ENCODE data around the gene RARRES1.
A peak's percentile ranks its signal among the peaks of the same experiment; 100 is the strongest.

The RARRES1 gene

DNA sequence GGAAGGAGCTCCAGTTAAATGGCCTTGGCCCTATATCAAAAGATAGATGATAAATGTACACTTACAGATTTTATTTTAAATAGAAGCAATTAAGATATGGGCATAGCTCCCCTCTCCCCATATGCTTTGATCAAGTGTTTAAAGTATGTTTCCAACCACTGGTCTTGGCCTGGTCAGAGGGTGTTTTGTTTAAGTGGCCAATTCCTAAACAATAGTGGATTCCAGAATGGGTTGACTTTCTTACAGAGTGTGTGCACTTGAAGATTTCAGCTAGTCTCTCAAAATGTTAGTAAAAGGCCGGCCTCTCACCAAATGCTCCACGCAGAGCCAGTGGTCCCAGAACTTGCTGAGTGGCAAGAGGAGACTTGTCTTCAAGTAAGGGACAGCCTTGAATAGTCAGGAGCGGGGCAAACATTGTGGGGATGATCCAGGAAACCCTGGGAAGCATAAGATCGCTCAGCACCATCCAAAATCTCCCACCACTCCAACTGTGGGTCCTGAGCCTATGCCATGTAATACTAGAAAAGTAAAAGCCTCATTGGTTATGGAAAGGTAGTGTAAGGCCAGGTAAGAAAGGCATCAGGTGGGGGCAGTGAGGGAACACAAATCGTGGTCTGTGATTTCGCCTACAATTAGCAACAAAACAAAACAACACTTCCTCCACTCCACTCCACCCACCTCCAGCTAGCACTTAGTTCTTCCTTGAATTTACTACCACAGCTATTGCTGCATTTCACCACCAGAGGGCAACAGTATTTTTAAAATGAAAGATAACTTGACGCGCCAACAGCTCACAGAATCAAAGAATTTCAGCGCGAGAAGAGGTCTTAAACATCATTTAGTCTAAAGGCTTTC lies 4.8 kb downstream of the RARRES1 start:
- H3K14ac ChIP-seq (ENCODE audit: low read length), result no peak overlapping the region
- no peak overlapping the region for H2AK5ac ChIP-seq (ENCODE audit: low read length)
- H2BK120ac ChIP-seq (ENCODE audit: insufficient read depth, low read length, poor library complexity), result no peak overlapping the region
- no CpG with 5 or more reads among the region's 10 CpGs for WGBS (ENCODE audit: extremely low coverage, insufficient coverage, insufficient read length)
- no peak overlapping the region for H3K9ac ChIP-seq (ENCODE audit: low read length)
- H3K18ac ChIP-seq (ENCODE audit: low read length), result no peak overlapping the region
- no peak overlapping the region for H3K4me2 ChIP-seq (ENCODE audit: low read length)
- H3K36me3 ChIP-seq (ENCODE audit: control insufficient read depth in 1 of 2, insufficient read depth in 2 of 2, low read length in 2 of 2), result no peaks in the 10 kb centered on the region
- no peaks in the 10 kb centered on the region for H3K79me2 ChIP-seq (ENCODE audit: control insufficient read depth, insufficient read depth, low read length, poor library complexity)
- no peak overlapping the region for H4K12ac ChIP-seq (ENCODE audit: low read depth, low read length)
- no peak overlapping the region for H2BK12ac ChIP-seq (ENCODE audit: low read length)
- H3K4me3 ChIP-seq (ENCODE audit: low read depth, low read length), result no peak overlapping the region
- peak; percentile 52 to 88 for DNase-seq
- no peak overlapping the region for H4K8ac ChIP-seq (ENCODE audit: low read depth, low read length)
- H3K9me3 ChIP-seq (ENCODE audit: insufficient read depth, low read depth, low read length), result no peaks in the 10 kb centered on the region
- H3K4ac ChIP-seq (ENCODE audit: low read depth, low read length), result no peak overlapping the region
- H4K91ac ChIP-seq (ENCODE audit: low read depth, low read length), result no peak overlapping the region
- no peak overlapping the region for H3K27ac ChIP-seq (ENCODE audit: low read depth, low read length)
- peaks cover 4 to 6% of the 10 kb centered on the region in 2 experiments for H3K4me1 ChIP-seq (ENCODE audit: control insufficient read depth in 1 of 2, insufficient read depth in 2 of 2, low read length in 2 of 2)
- no peak overlapping the region for H2AFZ ChIP-seq (ENCODE audit: insufficient read depth, low read length, poor library complexity)
- H2BK5ac ChIP-seq (ENCODE audit: low read depth, low read length, poor library complexity), result no peak overlapping the region
- no peak overlapping the region for H3K23ac ChIP-seq (ENCODE audit: low read length)
- H3K27me3 ChIP-seq (ENCODE audit: insufficient read depth, low read length), result no peaks in the 10 kb centered on the region
- H3K79me1 ChIP-seq (ENCODE audit: low read length), result no peaks in the 10 kb centered on the region

DNA sequence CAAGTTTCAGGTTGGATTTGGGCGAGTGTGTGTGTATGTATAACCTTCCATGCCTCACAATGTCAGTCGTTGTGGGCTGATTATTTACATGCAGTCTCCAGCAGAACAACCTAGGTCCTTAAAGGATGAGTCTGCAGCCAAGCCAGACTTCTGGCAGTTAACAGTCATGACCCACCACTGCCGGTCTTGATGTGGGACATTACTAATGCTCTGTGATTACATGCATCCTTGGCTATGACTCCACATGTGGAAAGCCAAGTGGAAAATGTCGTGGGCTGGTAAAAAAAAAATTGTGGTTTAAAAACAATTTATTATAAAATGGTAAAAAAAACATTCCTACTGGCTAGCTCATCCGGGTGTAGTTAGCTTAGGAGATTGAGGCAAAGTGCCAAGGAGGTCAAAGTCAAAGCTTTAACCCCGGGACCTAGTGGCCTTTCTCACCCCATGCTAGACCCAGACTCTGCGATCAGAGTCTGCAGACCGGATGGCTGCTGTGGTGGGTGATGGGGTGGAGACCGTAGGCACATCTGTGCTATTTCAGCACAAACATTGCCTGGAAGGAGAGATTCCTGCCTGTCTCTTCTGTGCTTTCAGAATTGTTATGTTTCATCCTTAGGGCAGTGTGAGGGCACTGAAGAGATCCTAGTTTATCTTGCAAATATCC lies 6.8 kb downstream of the RARRES1 start:
- no peak overlapping the region for H2AK5ac ChIP-seq (ENCODE audit: low read length)
- WGBS (ENCODE audit: extremely low coverage, insufficient coverage, insufficient read length), result no CpG with 5 or more reads among the region's 9 CpGs
- no peak overlapping the region for H2BK120ac ChIP-seq (ENCODE audit: insufficient read depth, low read length, poor library complexity)
- H4K91ac ChIP-seq (ENCODE audit: low read depth, low read length), result no peak overlapping the region
- no peaks in the 10 kb centered on the region for H3K4me1 ChIP-seq (ENCODE audit: control insufficient read depth in 1 of 2, insufficient read depth in 2 of 2, low read length in 2 of 2)
- peak in 1 of 2 donors; percentile 22 for DNase-seq
- no peaks in the 10 kb centered on the region for H3K9me3 ChIP-seq (ENCODE audit: insufficient read depth, low read depth, low read length)
- no peak overlapping the region for H2BK5ac ChIP-seq (ENCODE audit: low read depth, low read length, poor library complexity)
- H3K79me2 ChIP-seq (ENCODE audit: control insufficient read depth, insufficient read depth, low read length, poor library complexity), result no peaks in the 10 kb centered on the region
- no peak overlapping the region for H3K27ac ChIP-seq (ENCODE audit: low read depth, low read length)
- no peaks in the 10 kb centered on the region for H3K79me1 ChIP-seq (ENCODE audit: low read length)
- H3K27me3 ChIP-seq (ENCODE audit: insufficient read depth, low read length), result no peaks in the 10 kb centered on the region
- H3K36me3 ChIP-seq (ENCODE audit: control insufficient read depth in 1 of 2, insufficient read depth in 2 of 2, low read length in 2 of 2), result no peaks in the 10 kb centered on the region
- H2AFZ ChIP-seq (ENCODE audit: insufficient read depth, low read length, poor library complexity), result no peak overlapping the region
- no peak overlapping the region for H3K4me3 ChIP-seq (ENCODE audit: low read depth, low read length)
- no peak overlapping the region for H4K12ac ChIP-seq (ENCODE audit: low read depth, low read length)
- no peak overlapping the region for H3K23ac ChIP-seq (ENCODE audit: low read length)
- no peak overlapping the region for H3K4me2 ChIP-seq (ENCODE audit: low read length)
- H3K18ac ChIP-seq (ENCODE audit: low read length), result no peak overlapping the region
- H3K9ac ChIP-seq (ENCODE audit: low read length), result no peak overlapping the region
- H3K14ac ChIP-seq (ENCODE audit: low read length), result no peak overlapping the region
- no peak overlapping the region for H2BK12ac ChIP-seq (ENCODE audit: low read length)
- no peak overlapping the region for H3K4ac ChIP-seq (ENCODE audit: low read depth, low read length)
- H4K8ac ChIP-seq (ENCODE audit: low read depth, low read length), result no peak overlapping the region

DNA sequence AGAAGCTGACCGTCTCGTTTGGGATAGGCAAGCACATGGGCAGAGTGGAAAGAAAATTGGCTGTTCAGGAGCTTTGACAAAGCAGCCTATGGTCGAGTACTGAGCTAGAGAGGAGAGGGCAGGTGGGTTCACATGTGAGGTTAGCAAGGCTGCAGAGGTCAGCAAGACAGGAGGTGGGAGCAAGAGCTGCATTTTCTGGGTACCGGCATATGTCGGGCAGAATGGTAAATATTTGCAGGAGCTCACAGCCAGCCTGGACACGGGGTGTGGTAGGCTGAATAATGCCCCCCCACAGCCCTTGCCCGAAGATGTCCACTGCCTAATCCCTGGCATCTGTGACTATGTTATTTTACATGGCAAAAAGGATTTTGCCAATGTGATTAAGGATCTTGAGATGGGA lies 8.3 kb downstream of the RARRES1 start:
- Histone ChIP-seq H3K4ac (ENCODE audit: low read depth, low read length) (no peak overlapping the region), H3K27me3 (ENCODE audit: insufficient read depth, low read length) (no peaks in the 10 kb centered on the region), H3K79me2 (ENCODE audit: control insufficient read depth, insufficient read depth, low read length, poor library complexity) (no peaks in the 10 kb centered on the region), H4K91ac (ENCODE audit: low read depth, low read length) (no peak overlapping the region), H3K27ac (ENCODE audit: low read depth, low read length) (no peak overlapping the region), H3K4me2 (ENCODE audit: low read length) (no peak overlapping the region), H3K9ac (ENCODE audit: low read length) (no peak overlapping the region), H3K4me1 (ENCODE audit: control insufficient read depth in 1 of 2, insufficient read depth in 2 of 2, low read length in 2 of 2) (no peaks in the 10 kb centered on the region), H4K8ac (ENCODE audit: low read depth, low read length) (no peak overlapping the region), H3K14ac (ENCODE audit: low read length) (no peak overlapping the region), H3K9me3 (ENCODE audit: insufficient read depth, low read depth, low read length) (no peaks in the 10 kb centered on the region), H3K36me3 (ENCODE audit: control insufficient read depth in 1 of 2, insufficient read depth in 2 of 2, low read length in 2 of 2) (no peaks in the 10 kb centered on the region), H2BK12ac (ENCODE audit: low read length) (no peak overlapping the region), H2BK120ac (ENCODE audit: insufficient read depth, low read length, poor library complexity) (no peak overlapping the region), H4K12ac (ENCODE audit: low read depth, low read length) (no peak overlapping the region), H3K18ac (ENCODE audit: low read length) (no peak overlapping the region), H2BK5ac (ENCODE audit: low read depth, low read length, poor library complexity) (no peak overlapping the region), H2AFZ (ENCODE audit: insufficient read depth, low read length, poor library complexity) (peak overlapping the region; percentile 12), H3K23ac (ENCODE audit: low read length) (no peak overlapping the region), H3K4me3 (ENCODE audit: low read depth, low read length) (no peak overlapping the region), H3K79me1 (ENCODE audit: low read length) (no peaks in the 10 kb centered on the region), H2AK5ac (ENCODE audit: low read length) (no peak overlapping the region)
- WGBS (ENCODE audit: extremely low coverage, insufficient coverage, insufficient read length), result no CpG with 5 or more reads among the region's 7 CpGs
- DNase-seq, result no peak

DNA sequence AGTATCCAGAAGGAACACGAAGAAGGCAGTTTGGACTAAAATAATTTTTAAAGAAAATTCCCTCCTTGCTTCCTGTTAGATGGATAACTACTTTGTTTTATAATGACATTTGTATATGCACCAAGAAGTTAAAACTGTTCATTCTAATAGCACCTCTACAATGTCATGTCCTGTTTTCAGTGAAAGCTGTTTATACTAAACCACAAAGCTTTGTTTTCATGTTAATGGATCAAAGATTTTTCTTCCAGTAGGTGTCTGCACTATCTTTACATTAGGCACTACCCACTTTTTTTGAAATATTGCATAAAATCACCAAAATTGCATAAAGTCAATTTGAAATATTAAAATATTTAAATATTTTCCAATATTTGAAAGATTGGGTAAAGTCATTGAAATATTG lies 10.1 kb downstream of the RARRES1 start:
- Histone ChIP-seq H3K36me3 (ENCODE audit: control insufficient read depth in 1 of 2, insufficient read depth in 2 of 2, low read length in 2 of 2) (no peaks in the 10 kb centered on the region), H3K9ac (ENCODE audit: low read length) (no peak overlapping the region), H3K4me1 (ENCODE audit: control insufficient read depth in 1 of 2, insufficient read depth in 2 of 2, low read length in 2 of 2) (peaks cover 0 to 2% of the 10 kb centered on the region in 2 experiments), H2BK12ac (ENCODE audit: low read length) (no peak overlapping the region), H3K27me3 (ENCODE audit: insufficient read depth, low read length) (no peaks in the 10 kb centered on the region), H2BK5ac (ENCODE audit: low read depth, low read length, poor library complexity) (no peak overlapping the region), H3K18ac (ENCODE audit: low read length) (no peak overlapping the region), H3K23ac (ENCODE audit: low read length) (no peak overlapping the region), H3K4me3 (ENCODE audit: low read depth, low read length) (no peak overlapping the region), H3K27ac (ENCODE audit: low read depth, low read length) (no peak overlapping the region), H3K4ac (ENCODE audit: low read depth, low read length) (no peak overlapping the region), H2AFZ (ENCODE audit: insufficient read depth, low read length, poor library complexity) (no peak overlapping the region), H2BK120ac (ENCODE audit: insufficient read depth, low read length, poor library complexity) (no peak overlapping the region), H4K91ac (ENCODE audit: low read depth, low read length) (no peak overlapping the region), H3K79me1 (ENCODE audit: low read length) (no peaks in the 10 kb centered on the region), H3K14ac (ENCODE audit: low read length) (no peak overlapping the region), H4K8ac (ENCODE audit: low read depth, low read length) (no peak overlapping the region), H3K9me3 (ENCODE audit: insufficient read depth, low read depth, low read length) (no peaks in the 10 kb centered on the region), H2AK5ac (ENCODE audit: low read length) (no peak overlapping the region), H4K12ac (ENCODE audit: low read depth, low read length) (no peak overlapping the region), H3K4me2 (ENCODE audit: low read length) (no peak overlapping the region), H3K79me2 (ENCODE audit: control insufficient read depth, insufficient read depth, low read length, poor library complexity) (no peaks in the 10 kb centered on the region)
- no peak for DNase-seq
- WGBS (ENCODE audit: extremely low coverage, insufficient coverage, insufficient read length), result no CpG with 5 or more reads among the region's 1 CpG

Measured in trophoblast cell (in vitro differentiated cells and primary cell).